NCI-H1048 (cell line): ENCODE data around the gene ADD1.
"Not testable (repeated sequence)": the region's sequence is repeated elsewhere in the genome, so short reads cannot be mapped to it uniquely, and the experiment has no call there.

Experiments used
- DNase-seq: peaks from one replicate; lab custom pipeline; 2025; lab: John Stamatoyannopoulos, UW

Gene ADD1

GRCh38 chr4:2934077-2934812 lies 90.6 kb downstream of the ADD1 start:
- DNase-seq = no peak

- peak; percentile 89 for DNase-seq
Measured at GRCh38 chr4:2934813-2935761, 91.4 kb downstream of the ADD1 start.

- DNase-seq = no peak
Measured at GRCh38 chr4:2935762-2936743, 92.4 kb downstream of the ADD1 start.

GRCh38 chr4:2936773-2937145 lies 93.1 kb downstream of the ADD1 start:
- no peak for DNase-seq

GRCh38 chr4:2937146-2937857 lies 93.7 kb downstream of the ADD1 start:
- DNase-seq = no peak

GRCh38 chr4:2937986-2938385 lies 94.3 kb downstream of the ADD1 start:
- DNase-seq = no peak

GRCh38 chr4:2938411-2938810 lies 94.8 kb downstream of the ADD1 start:
- not testable (repeated sequence) for DNase-seq

- DNase-seq = no peak
Measured at GRCh38 chr4:2938906-2939305, 95.3 kb downstream of the ADD1 start.

- no peak for DNase-seq
Measured at GRCh38 chr4:2939383-2940243, 96.0 kb downstream of the ADD1 start.

- DNase-seq = no peak
Measured at GRCh38 chr4:2940267-2941137, 96.9 kb downstream of the ADD1 start.

GRCh38 chr4:2941138-2942036 lies 97.7 kb downstream of the ADD1 start:
- no peak for DNase-seq

GRCh38 chr4:2942037-2942531 lies 98.4 kb downstream of the ADD1 start:
- no peak for DNase-seq

GRCh38 chr4:2942532-2943363 lies 99.1 kb downstream of the ADD1 start:
- no peak for DNase-seq

- no peak for DNase-seq
Measured at GRCh38 chr4:2943364-2944090, 99.9 kb downstream of the ADD1 start.

- DNase-seq = no peak
Measured at GRCh38 chr4:2944091-2944482, 100.4 kb downstream of the ADD1 start.
